IMR-90 (cell line): ENCODE data around the gene RASD2. TPM values are rescaled to one million over a fixed set of nuclear protein-coding genes. Genes with fewer than 3 reads are reported as not detected.

ENCODE experiments used
- ATAC-seq: fragments of 200-7000 bp; cut with Tn5 transposase; 2 replicates; pipeline ENCODE4 v1.9.1; 2020; ENCODE audit warnings: low read depth, mild to moderate bottlenecking, moderate library complexity
- BruUV-seq: library from RNA; stranded (reverse); fragments of 400-500 nt; replicated peaks from 2 replicates; lab custom pipeline; 2021; lab: Mats Ljungman, UMichigan
- CTCF ChIA-PET: fragments of 300-600 bp; formaldehyde crosslinking; extraction: SDS; loops from one replicate; lab custom pipeline; 2021; ENCODE audit warnings: antibody characterized with exemption; lab: Yijun Ruan, JAX
- POLR2A ChIA-PET: fragments of 300-600 bp; sonication (Branson Sonifier 250); formaldehyde crosslinking; loops from one replicate; lab custom pipeline; 2022; ENCODE audit warnings: antibody characterized with exemption; ENCODE audit not compliant: unreplicated experiment; lab: Charles Lee
- DNase-seq: peaks from one replicate; pipeline ENCODE4 v3.0.0; 2013
- H2AFZ ChIP-seq: replicated peaks from 2 replicates; pipeline ENCODE3; 2013; ENCODE audit warnings: low read length, mild to moderate bottlenecking; ENCODE audit not compliant: poor library complexity
- H2AK5ac ChIP-seq: 2 replicates; pipeline ENCODE4 v1.6.1; 2013; ENCODE audit warnings: low read depth, low read length, inconsistent platforms
- H2AK9ac ChIP-seq: replicated peaks from 2 replicates; pipeline ENCODE3; 2013; ENCODE audit warnings: mild to moderate bottlenecking, low read depth, low read length, moderate library complexity; ENCODE audit not compliant: poor library complexity
- H2BK120ac ChIP-seq: 2 replicates; pipeline ENCODE4 v1.6.1; 2013; ENCODE audit warnings: low read depth, low read length, inconsistent platforms
- H2BK15ac ChIP-seq: 3 replicates; pipeline ENCODE4 v1.6.1; 2013; ENCODE audit warnings: low read depth, low read length, inconsistent platforms
- H2BK20ac ChIP-seq: 2 replicates; pipeline ENCODE4 v1.6.1; 2013; ENCODE audit warnings: low read depth, mild to moderate bottlenecking, inconsistent platforms, low read length, moderate library complexity
- H2BK5ac ChIP-seq: 2 replicates; pipeline ENCODE4 v1.6.1; 2013; ENCODE audit warnings: mild to moderate bottlenecking, low read depth, low read length, inconsistent platforms; ENCODE audit not compliant: poor library complexity, severe bottlenecking
- H3K14ac ChIP-seq: replicated peaks from 2 replicates; pipeline ENCODE4 v1.6.1; 2013; ENCODE audit warnings: low read depth, low read length, inconsistent platforms
- H3K18ac ChIP-seq: 2 replicates; pipeline ENCODE4 v1.6.1; 2013; ENCODE audit warnings: low read depth, low read length, control low read depth
- H3K23ac ChIP-seq: 2 replicates; pipeline ENCODE4 v1.6.1; 2013; ENCODE audit warnings: low read depth, low read length, inconsistent platforms
- H3K27ac ChIP-seq: 2 replicates; pipeline ENCODE4 v1.5.1; 2013; ENCODE audit warnings: mild to moderate bottlenecking, control low read depth, low read length; ENCODE audit not compliant: insufficient read depth
- H3K27me3 ChIP-seq: 2 replicates; pipeline ENCODE4 v1.6.1; 2013; ENCODE audit warnings: low read length; ENCODE audit not compliant: control insufficient read depth, insufficient read depth
- H3K36me3 ChIP-seq: 2 replicates; pipeline ENCODE4 v1.6.1; 2013; ENCODE audit warnings: low read length, mixed read lengths; ENCODE audit not compliant: control insufficient read depth, insufficient read depth
- H3K4ac ChIP-seq: 2 replicates; pipeline ENCODE4 v1.6.1; 2013; ENCODE audit warnings: low read depth, low read length, inconsistent platforms
- H3K4me1 ChIP-seq: 2 replicates; pipeline ENCODE4 v1.6.1; 2013; ENCODE audit warnings: low read length, mixed read lengths; ENCODE audit not compliant: control insufficient read depth, insufficient read depth
- H3K4me2 ChIP-seq: 2 replicates; pipeline ENCODE4 v1.6.1; 2013; ENCODE audit warnings: low read depth, mild to moderate bottlenecking, control low read depth, low read length, moderate library complexity
- H3K4me3 ChIP-seq: 2 replicates; pipeline ENCODE4 v1.5.1; 2013; ENCODE audit warnings: low read depth, mild to moderate bottlenecking, control low read depth, low read length, moderate library complexity; ENCODE audit not compliant: insufficient read depth
- H3K56ac ChIP-seq: 2 replicates; pipeline ENCODE4 v1.6.1; 2013; ENCODE audit warnings: low read length, inconsistent platforms; ENCODE audit not compliant: insufficient read depth; ENCODE audit errors: extremely low read depth
- H3K79me1 ChIP-seq, 2 experiments: 2 replicates each; pipeline ENCODE4 v1.6.1; 2013; ENCODE audit warnings: low read length in 2 of 2, inconsistent platforms in 1 of 2, low read depth in 1 of 2
- H3K9ac ChIP-seq: 2 replicates; pipeline ENCODE4 v1.6.1; 2013; ENCODE audit warnings: low read depth, low read length, control low read depth
- H3K9me1 ChIP-seq: 2 replicates; pipeline ENCODE4 v1.6.1; 2013; ENCODE audit warnings: low read length, inconsistent platforms; ENCODE audit not compliant: insufficient read depth
- H3K9me3 ChIP-seq: 2 replicates; pipeline ENCODE4 v1.6.1; 2013; ENCODE audit warnings: low read length; ENCODE audit not compliant: control insufficient read depth, insufficient read depth
- H4K20me1 ChIP-seq: 2 replicates; pipeline ENCODE4 v1.6.1; 2013; ENCODE audit warnings: low read length, inconsistent platforms; ENCODE audit not compliant: insufficient read depth
- H4K5ac ChIP-seq: 2 replicates; pipeline ENCODE4 v1.6.1; 2013; ENCODE audit warnings: mild to moderate bottlenecking, low read depth, low read length, control low read depth
- H4K8ac ChIP-seq, 2 experiments: 2 replicates each; pipeline ENCODE4 v1.6.1; 2013; ENCODE audit warnings: low read depth in 2 of 2, low read length in 2 of 2, control low read depth in 1 of 2, inconsistent platforms in 1 of 2
- H4K91ac ChIP-seq: 2 replicates; pipeline ENCODE4 v1.6.1; 2013; ENCODE audit warnings: low read depth, low read length, inconsistent platforms; ENCODE audit not compliant: insufficient read depth
- BHLHE40 ChIP-seq: fragments of 150-350 bp; IDR thresholded peaks from 2 replicates; pipeline ENCODE4 v1.6.1; 2016; ENCODE audit warnings: mild to moderate bottlenecking, low read depth, low read length
- CEBPB ChIP-seq: IDR thresholded peaks from 2 replicates; pipeline ENCODE4 v1.6.1; 2012; ENCODE audit warnings: low read depth, low read length, improper control_type of control experiment
- CHD1 ChIP-seq: IDR thresholded peaks from 2 replicates; pipeline ENCODE4 v1.6.1; 2012; ENCODE audit warnings: low read depth, low read length, improper control_type of control experiment
- CTCF ChIP-seq: conservative IDR thresholded peaks from 2 replicates; pipeline ENCODE4 v1.5.1; 2012; ENCODE audit warnings: mild to moderate bottlenecking, low read depth, low read length, improper control_type of control experiment
- ELK1 ChIP-seq: fragments of 150-350 bp; IDR thresholded peaks from 2 replicates; pipeline ENCODE4 v1.6.1; 2016; ENCODE audit warnings: low read depth, mild to moderate bottlenecking, low read length, moderate library complexity, borderline replicate concordance
- FOS ChIP-seq: fragments of 150-350 bp; IDR thresholded peaks from 2 replicates; pipeline ENCODE4 v1.6.1; 2016; ENCODE audit warnings: low read depth, low read length
- MXI1 ChIP-seq: IDR thresholded peaks from 2 replicates; pipeline ENCODE4 v1.6.1; 2012; ENCODE audit warnings: low read depth, mild to moderate bottlenecking, low read length, moderate library complexity, borderline replicate concordance
- NFE2L2 ChIP-seq: fragments of 150-350 bp; IDR thresholded peaks from 2 replicates; pipeline ENCODE4 v1.6.1; 2016; ENCODE audit warnings: low read depth, mild to moderate bottlenecking, low read length
- POLR2A ChIP-seq: IDR thresholded peaks from 2 replicates; pipeline ENCODE4 v1.6.1; 2012; ENCODE audit warnings: mild to moderate bottlenecking, low read depth, low read length
- RAD21 ChIP-seq: IDR thresholded peaks from 2 replicates; pipeline ENCODE4 v1.6.1; 2012; ENCODE audit warnings: low read length, improper control_type of control experiment
- RFX5 ChIP-seq: IDR thresholded peaks from 2 replicates; pipeline ENCODE4 v1.8.0; 2012; ENCODE audit warnings: low read depth, mild to moderate bottlenecking, low read length, moderate library complexity
- SMC3 ChIP-seq: fragments of 150-350 bp; IDR thresholded peaks from 2 replicates; pipeline ENCODE4 v1.6.1; 2016; ENCODE audit warnings: low read depth, mild to moderate bottlenecking, antibody characterized with exemption, low read length, moderate library complexity
- USF2 ChIP-seq: fragments of 150-350 bp; IDR thresholded peaks from 2 replicates; pipeline ENCODE4 v1.6.1; 2017; ENCODE audit warnings: mild to moderate bottlenecking, antibody characterized with exemption, low read length, low read depth
- WGBS, 2 experiments: methylation state at CpG; one replicate each; pipeline versions ENCODE4 v1.1.5 to v1.1.7; 2013; ENCODE audit warnings: missing lambda C conversion rate in 2 of 2; ENCODE audit not compliant: insufficient read length in 1 of 2; ENCODE audit errors: extremely low coverage in 2 of 2; 5-methylcytosine and 5-hydroxymethylcytosine counted together
- dilution Hi-C: fragments of 300-500 bp; cut with HindIII; formaldehyde crosslinking; loops from one replicate; pipeline ENCODE4 v1.14.3; 2018; ENCODE audit warnings: low sequenced_read_pairs; ENCODE audit not compliant: unreplicated experiment
- in situ Hi-C: fragments of 300-500 bp; cut with MboI; formaldehyde crosslinking; loops from 3 replicates; pipeline ENCODE4 v1.14.3; 2019; ENCODE audit warnings: low sequenced_read_pairs, inconsistent platforms, mixed read lengths
- intact Hi-C: fragments of 100-400 bp; cut with micrococcal nuclease; formaldehyde crosslinking; loops from 2 replicates; pipeline ENCODE4 v1.10.0; 2022
- polyA plus RNA-seq, 3 experiments: library from polyadenylated mRNA; depleted of rRNA; stranded (reverse); fragments of >200 nt; gene quantifications; 2 replicates each; pipeline ENCODE4 v1.2.3, GENCODE V29; 2012; ENCODE audit warnings: low replicate concordance in 1 of 3
- total RNA-seq: library from RNA; depleted of rRNA; stranded (reverse); fragments of >200 nt; gene quantifications from 2 replicates; pipeline ENCODE4 v1.2.3, GENCODE V29; 2012

RASD2 gene
- total and polyA plus RNA-seq, 2 of the 4 experiments (the other 2 are of a cell fraction) = under 0.01 to 0.32 TPM

DNA sequence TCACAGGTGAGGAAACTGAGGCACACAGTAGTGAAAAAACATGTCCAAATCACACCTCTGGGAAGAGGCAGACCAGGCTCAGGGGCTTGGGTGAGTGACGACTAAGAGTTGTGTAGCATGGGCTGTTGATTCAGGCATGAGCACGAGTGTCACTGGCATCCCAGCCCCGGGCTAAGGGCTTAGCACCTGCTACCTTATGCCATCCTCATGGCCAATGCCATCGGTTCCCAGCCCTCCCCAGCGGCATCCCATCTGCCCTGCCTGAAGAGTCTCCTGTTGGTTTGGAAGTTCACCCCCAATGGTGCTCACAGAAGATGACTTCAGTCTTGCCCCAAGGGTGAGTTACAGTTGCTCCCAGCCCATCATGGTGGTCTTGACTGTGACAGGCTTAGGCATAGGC lies 54.1 kb downstream of the RASD2 start:
- H3K14ac ChIP-seq = no peak overlapping the region
- no peak overlapping the region for H3K4ac ChIP-seq
- TF ChIP-seq POLR2A = no peak
- no peak for TF ChIP-seq USF2
- TF ChIP-seq CEBPB = no peak
- no peak for TF ChIP-seq BHLHE40
- TF ChIP-seq MXI1 = no peak
- TF ChIP-seq NFE2L2 = no peak
- no peak for TF ChIP-seq SMC3
- no peak for TF ChIP-seq ELK1
- TF ChIP-seq CTCF = no peak
- no peak for TF ChIP-seq FOS
- no peak for TF ChIP-seq CHD1
- no peak for TF ChIP-seq RFX5
- no peak for TF ChIP-seq RAD21
- intact Hi-C loops (no loop called here), in situ Hi-C loops (no loop called here), dilution Hi-C loops (no loop called here)
- no peak overlapping the region for H3K27ac ChIP-seq
- no peak overlapping the region for H4K5ac ChIP-seq
- CTCF ChIA-PET = no interaction called here
- H3K56ac ChIP-seq = no peak overlapping the region
- H2BK20ac ChIP-seq = no peak overlapping the region
- no peak overlapping the region for H2AFZ ChIP-seq
- DNase-seq (no peak), ATAC-seq (no peak)
- no peak overlapping the region for H2AK9ac ChIP-seq
- H3K4me1 ChIP-seq = peaks cover 8% of the 10 kb centered on the region; the same call in 1 of the 2 replicates
- no peak overlapping the region for H4K8ac ChIP-seq
- H3K79me1 ChIP-seq = no peaks in the 10 kb centered on the region
- H3K9ac ChIP-seq = no peak overlapping the region
- H4K20me1 ChIP-seq = no peaks in the 10 kb centered on the region
- H3K9me3 ChIP-seq = no peaks in the 10 kb centered on the region
- no peak overlapping the region for H2BK5ac ChIP-seq
- no peak overlapping the region for H2AK5ac ChIP-seq
- H3K9me1 ChIP-seq = peaks cover 3% of the 10 kb centered on the region; the same call in 1 of the 2 replicates
- no peak overlapping the region for H2BK120ac ChIP-seq
- POLR2A ChIA-PET = no interaction called here
- no peak overlapping the region for H3K23ac ChIP-seq
- BruUV-seq = no TSS peak
- peaks cover 16% of the 10 kb centered on the region; the same call in 1 of the 2 replicates for H3K27me3 ChIP-seq
- H3K18ac ChIP-seq = no peak overlapping the region
- H2BK15ac ChIP-seq = no peak overlapping the region
- H3K4me3 ChIP-seq = no peak overlapping the region
- no peak overlapping the region for H3K4me2 ChIP-seq
- no peak overlapping the region for H4K91ac ChIP-seq
- H3K36me3 ChIP-seq = no peaks in the 10 kb centered on the region
- 100% methylated on average over 2 of the region's 5 CpGs; no CpG with 5 or more reads in 1 of the 2 experiments for WGBS, 2 experiments
